Neural progenitor cell (in vitro differentiated cells): ENCODE measurements around the gene WDR93.

Experiments
- CTCF ChIP-seq: fragments of 200-600 bp; sonication (generic); IDR thresholded peaks from 2 replicates; pipeline ENCODE4 v1.5.1; 2017; ENCODE audit warnings: antibody characterized with exemption, mild to moderate bottlenecking
- EZH2 ChIP-seq: fragments of 200-600 bp; sonication (generic); IDR thresholded peaks from 2 replicates; pipeline ENCODE4 v1.6.1; 2017; ENCODE audit warnings: antibody characterized with exemption, mild to moderate bottlenecking, moderate library complexity
- EZH2phosphoT487 ChIP-seq: fragments of 200-600 bp; sonication (generic); IDR thresholded peaks from 2 replicates; pipeline ENCODE4 v1.6.1; 2017; ENCODE audit warnings: antibody characterized with exemption

DNA sequence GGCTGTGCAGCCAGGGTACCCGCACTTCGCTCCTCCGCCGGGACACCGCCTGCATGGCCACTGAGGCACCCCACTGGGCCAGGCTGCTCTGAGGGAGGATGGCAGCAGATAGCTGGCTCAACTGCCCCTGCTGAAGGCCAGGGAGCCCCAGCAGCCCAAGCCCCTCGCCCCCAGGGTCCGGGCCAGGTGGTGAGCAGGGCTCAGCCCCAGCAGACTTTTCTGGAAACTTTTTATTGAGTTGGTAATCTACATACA is 23.0 kb upstream of the WDR93 start:
- TF ChIP-seq CTCF (no peak), EZH2 (no peak), EZH2phosphoT487 (no peak)
